Activated CD4-positive, alpha-beta T cell treated with anti-CD3 and anti-CD28 coated beads, Interleukin-2, amount 50 U/mL, for 1 hour (primary cell): ENCODE results near the gene TAF15.

Experiments
- DNase-seq: peaks from one replicate; pipeline ENCODE4 v3.0.0-alpha.2; 2020

Gene TAF15

GRCh38 chr17:35808962-35809854, at the start of gene TAF15:
TAF15 (plus strand) TSS chr17:35809484; CDS start chr17:35809570, 86 bp downstream.
- peak; percentile 92 for DNase-seq

GRCh38 chr17:35760587-35760986, 48.7 kb upstream of the TAF15 start, which contains the start of gene C17orf50:
C17orf50 (plus strand) TSS chr17:35760887; CDS start chr17:35760942, 55 bp downstream.
- no peak for DNase-seq

- DNase-seq, result no peak
These were observed 47.7 kb upstream of the TAF15 start for GRCh38 chr17:35761601-35762000.

- DNase-seq, result no peak
These were observed 45.5 kb upstream of the TAF15 start for GRCh38 chr17:35763767-35764122.

GRCh38 chr17:35764123-35764991, 44.9 kb upstream of the TAF15 start:
- DNase-seq, result peak; percentile 80

- no peak for DNase-seq
These were observed 44.1 kb upstream of the TAF15 start for GRCh38 chr17:35765086-35765710.

GRCh38 chr17:35765756-35766488, 43.4 kb upstream of the TAF15 start:
- DNase-seq, result no peak

GRCh38 chr17:35766489-35766877, 42.8 kb upstream of the TAF15 start:
- DNase-seq, result no peak

GRCh38 chr17:35766903-35767510, 42.3 kb upstream of the TAF15 start:
- DNase-seq, result peak; percentile 37

- DNase-seq, result no peak
These were observed 40.5 kb upstream of the TAF15 start for GRCh38 chr17:35768797-35769196.

GRCh38 chr17:35769895-35770486, 39.3 kb upstream of the TAF15 start:
- no peak for DNase-seq

GRCh38 chr17:35773129-35773528, 36.2 kb upstream of the TAF15 start:
- no peak for DNase-seq

- DNase-seq, result no peak
These were observed 35.4 kb upstream of the TAF15 start for GRCh38 chr17:35773679-35774425.

- DNase-seq, result no peak
These were observed 34.8 kb upstream of the TAF15 start for GRCh38 chr17:35774499-35774898.

- no peak for DNase-seq
These were observed 34.2 kb upstream of the TAF15 start for GRCh38 chr17:35775039-35775438.

- no peak for DNase-seq
These were observed 33.7 kb upstream of the TAF15 start for GRCh38 chr17:35775583-35775982.

GRCh38 chr17:35778641-35779196, 30.6 kb upstream of the TAF15 start:
- no peak for DNase-seq

- no peak for DNase-seq
These were observed 28.3 kb upstream of the TAF15 start for GRCh38 chr17:35780950-35781349.

- no peak for DNase-seq
These were observed 24.4 kb upstream of the TAF15 start for GRCh38 chr17:35784895-35785294.

GRCh38 chr17:35786941-35787432, 22.3 kb upstream of the TAF15 start:
- DNase-seq, result no peak
